ENCODE results near the gene ST6GALNAC1.

- TF ChIP-seq CTCF (IDR thresholded peaks at IDR 0.05) (no peak), POLR2A (IDR thresholded peaks at IDR 0.05; ENCODE audit: low read depth) (no peak), POLR2AphosphoS5 (IDR thresholded peaks at IDR 0.05) (no peak), EP300 (IDR thresholded peaks at IDR 0.05) (no peak)
Observed at GRCh38 chr17:76672270-76672851, 28.8 kb upstream of the ST6GALNAC1 start.
